SK-N-MC (cell line): ENCODE measurements around the gene IGFALS.

Experiments used
- EZH2 ChIP-seq: fragments of 200-600 bp; sonication (generic); IDR thresholded peaks from one replicate; pipeline ENCODE4 v1.6.1; 2017; ENCODE audit warnings: antibody characterized with exemption
- POLR2AphosphoS5 ChIP-seq: IDR thresholded peaks from 2 replicates; pipeline ENCODE4 v1.6.1; 2012; ENCODE audit warnings: mild to moderate bottlenecking, low read depth, low read length, borderline replicate concordance

DNA sequence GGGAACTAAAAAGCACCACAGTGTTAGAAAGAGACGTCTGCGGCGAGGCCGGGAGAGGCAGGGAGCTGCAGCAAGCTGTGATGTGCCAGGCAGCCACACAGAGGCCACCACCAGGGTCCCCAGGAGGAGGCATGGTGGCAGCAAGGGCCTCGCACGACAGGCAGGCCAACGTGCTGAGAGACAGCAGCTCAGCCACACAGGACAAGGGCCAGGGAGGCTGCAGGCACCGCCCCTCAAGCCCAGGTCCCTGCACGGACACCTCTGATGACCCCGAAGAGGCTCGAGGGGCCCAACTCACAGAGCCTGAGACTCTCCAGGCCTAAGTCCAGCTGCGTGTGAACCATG, 27.4 kb upstream of the IGFALS start:
- TF ChIP-seq POLR2AphosphoS5 (no peak), EZH2 (no peak)
